22Rv1 (cell line): ENCODE results near the gene FILIP1L.

ENCODE experiments used
- CTCF ChIP-seq: fragments of 450-650 bp; IDR thresholded peaks from 2 replicates; pipeline ENCODE4 v1.5.1; 2017; ENCODE audit warnings: mild to moderate bottlenecking
- ZFX ChIP-seq: fragments of 450-650 bp; IDR thresholded peaks from 2 replicates; pipeline ENCODE4 v1.6.1; 2017; ENCODE audit warnings: antibody characterized with exemption, borderline replicate concordance

GRCh38 chr3:99978221-99978620 is 136.1 kb downstream of the FILIP1L start:
- TF ChIP-seq CTCF = no peak
- TF ChIP-seq ZFX = no peak
